Left hindlimb (tissue), 1 donor: ENCODE data around the gene VPS9D1.
A peak's percentile ranks its signal among the peaks of the same experiment; 100 is the strongest.

Experiments
- DNase-seq: peaks from one replicate; pipeline ENCODE4 v3.0.0-alpha.2; 2018

The VPS9D1 gene

GRCh38 chr16:89720813-89721545 is at the start of gene VPS9D1, which contains the start of gene ZNF276:
Gene VPS9D1 (minus strand): TSS chr16:89720898. CDS start chr16:89720861, 37 bp downstream.
Gene ZNF276 (plus strand): TSS chr16:89721537. CDS start chr16:89721641, 104 bp downstream.
- peak; percentile 82 for DNase-seq

- no peak for DNase-seq
Measured at GRCh38 chr16:89770367-89770766, 49.7 kb upstream of the VPS9D1 start.

GRCh38 chr16:89765292-89765830 is 44.7 kb upstream of the VPS9D1 start:
- DNase-seq, result no peak

- DNase-seq, result no peak
Measured at GRCh38 chr16:89764711-89765201, 44.1 kb upstream of the VPS9D1 start.

GRCh38 chr16:89761304-89761922 is 40.7 kb upstream of the VPS9D1 start:
- DNase-seq, result no peak

- no peak for DNase-seq
Measured at GRCh38 chr16:89759746-89760340, 39.1 kb upstream of the VPS9D1 start.

GRCh38 chr16:89749637-89750036 is 28.9 kb upstream of the VPS9D1 start:
- no peak for DNase-seq

- DNase-seq, result no peak
Measured at GRCh38 chr16:89748921-89749320, 28.2 kb upstream of the VPS9D1 start.

GRCh38 chr16:89748076-89748475 is 27.4 kb upstream of the VPS9D1 start:
- DNase-seq, result no peak

GRCh38 chr16:89746043-89746442 is 25.3 kb upstream of the VPS9D1 start:
- DNase-seq, result no peak

GRCh38 chr16:89744813-89745212 is 24.1 kb upstream of the VPS9D1 start:
- DNase-seq, result no peak

- no peak for DNase-seq
Measured at GRCh38 chr16:89742948-89743347, 22.2 kb upstream of the VPS9D1 start.

- DNase-seq, result no peak
Measured at GRCh38 chr16:89741342-89742014, 20.8 kb upstream of the VPS9D1 start.

- DNase-seq, result no peak
Measured at GRCh38 chr16:89739383-89739782, 18.7 kb upstream of the VPS9D1 start.

- DNase-seq, result no peak
Measured at GRCh38 chr16:89738538-89739317, 18.0 kb upstream of the VPS9D1 start.

GRCh38 chr16:89738072-89738377 is 17.3 kb upstream of the VPS9D1 start:
- DNase-seq, result no peak

- DNase-seq, result no peak
Measured at GRCh38 chr16:89737341-89738071, 16.8 kb upstream of the VPS9D1 start.

GRCh38 chr16:89736554-89736953 is 15.9 kb upstream of the VPS9D1 start:
- no peak for DNase-seq

- DNase-seq, result no peak
Measured at GRCh38 chr16:89733792-89734191, 13.1 kb upstream of the VPS9D1 start.

- no peak for DNase-seq
Measured at GRCh38 chr16:89733322-89733721, 12.6 kb upstream of the VPS9D1 start.

- DNase-seq, result no peak
Measured at GRCh38 chr16:89732918-89733242, 12.2 kb upstream of the VPS9D1 start.
